ENCODE data around the gene MPPED2.

MPPED2 gene

DNA sequence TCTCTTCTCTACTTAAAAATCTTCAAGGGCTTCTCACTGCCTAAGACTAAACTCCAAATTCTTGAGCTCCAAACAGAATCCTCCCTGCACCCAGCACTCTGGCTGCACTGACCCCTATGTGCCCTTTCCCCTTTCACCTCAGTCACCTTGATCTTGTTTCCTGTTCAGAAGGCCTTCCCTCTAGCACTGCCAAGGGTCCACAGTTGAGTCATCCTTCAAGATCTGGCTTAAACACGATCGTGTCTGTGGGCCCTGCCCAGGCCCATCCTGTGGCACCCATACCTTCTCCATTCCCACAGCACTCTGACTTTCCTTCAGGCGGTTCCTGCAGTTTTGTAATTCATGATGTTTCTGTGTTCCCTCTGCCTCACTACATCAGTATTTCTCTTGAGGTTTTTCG, 134.0 kb downstream of the MPPED2 start:
- TF ChIP-seq CTCF (IDR thresholded peaks at IDR 0.05; ENCODE audit: low read depth, low read length) (no peak), EZH2phosphoT487 (IDR thresholded peaks at IDR 0.05; ENCODE audit: low read depth) (no peak)
- Histone ChIP-seq H3K4me2 (ENCODE audit: low read length) (no peak overlapping the region), H3K27me3 (ENCODE audit: low read depth, low read length) (no peaks in the 10 kb centered on the region), H3K4me3 (ENCODE audit: low read length) (no peak overlapping the region), H3K4me1 (ENCODE audit: low read length) (no peaks in the 10 kb centered on the region), H3K79me2 (ENCODE audit: low read length) (no peaks in the 10 kb centered on the region), H3K36me3 (replicated peaks; ENCODE audit: low read depth, low read length) (no peaks in the 10 kb centered on the region), H3K9me3 (ENCODE audit: insufficient read depth, low read length) (no peaks in the 10 kb centered on the region), H2AFZ (ENCODE audit: low read depth, low read length) (no peak overlapping the region), H4K20me1 (ENCODE audit: insufficient read depth, low read length) (no peaks in the 10 kb centered on the region), H3K27ac (ENCODE audit: low read length) (no peak overlapping the region), H3K9ac (ENCODE audit: low read length) (no peak overlapping the region)

GRCh38 chr11:30451626-30452025, 134.5 kb downstream of the MPPED2 start:
- no peaks in the 10 kb centered on the region for H3K36me3 ChIP-seq (replicated peaks; ENCODE audit: low read depth, low read length)
- H3K4me1 ChIP-seq (ENCODE audit: low read length), result no peaks in the 10 kb centered on the region
- H3K9ac ChIP-seq (ENCODE audit: low read length), result no peak overlapping the region
- H4K20me1 ChIP-seq (ENCODE audit: insufficient read depth, low read length), result no peaks in the 10 kb centered on the region
- H3K9me3 ChIP-seq (ENCODE audit: insufficient read depth, low read length), result no peaks in the 10 kb centered on the region
- no peaks in the 10 kb centered on the region for H3K27me3 ChIP-seq (ENCODE audit: low read depth, low read length)
- no peak overlapping the region for H2AFZ ChIP-seq (ENCODE audit: low read depth, low read length)
- H3K27ac ChIP-seq (ENCODE audit: low read length), result no peak overlapping the region
- H3K79me2 ChIP-seq (ENCODE audit: low read length), result no peaks in the 10 kb centered on the region
- no peak overlapping the region for H3K4me3 ChIP-seq (ENCODE audit: low read length)
- TF ChIP-seq CTCF (IDR thresholded peaks at IDR 0.05; ENCODE audit: low read depth, low read length) (no peak), EZH2phosphoT487 (IDR thresholded peaks at IDR 0.05; ENCODE audit: low read depth) (no peak)
- no peak overlapping the region for H3K4me2 ChIP-seq (ENCODE audit: low read length)

DNA sequence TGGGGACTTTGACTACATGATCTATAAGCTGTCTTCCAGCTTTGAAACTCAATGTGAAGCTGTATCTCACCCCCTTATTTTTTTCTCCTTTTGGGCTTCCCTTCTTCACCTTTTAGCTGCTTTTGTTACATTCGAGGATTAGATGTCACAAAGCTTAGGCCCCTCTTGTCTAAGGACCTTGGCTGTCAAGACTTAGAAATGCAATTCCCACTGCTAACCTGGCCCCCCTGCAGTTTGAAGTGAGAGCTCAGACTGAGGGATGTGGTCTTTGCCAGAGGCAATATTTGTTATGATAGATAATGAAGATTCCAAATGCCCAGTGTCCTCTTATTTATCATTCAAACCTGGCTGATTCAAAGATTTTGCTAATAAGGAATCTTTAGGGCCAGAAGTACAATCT, 135.0 kb downstream of the MPPED2 start:
- H3K27me3 ChIP-seq (ENCODE audit: low read depth, low read length), result no peaks in the 10 kb centered on the region
- no peak overlapping the region for H3K4me3 ChIP-seq (ENCODE audit: low read length)
- no peak for TF ChIP-seq EZH2phosphoT487 (IDR thresholded peaks at IDR 0.05; ENCODE audit: low read depth)
- TF ChIP-seq CTCF (IDR thresholded peaks at IDR 0.05; ENCODE audit: low read depth, low read length), result no peak
- H3K27ac ChIP-seq (ENCODE audit: low read length), result no peak overlapping the region
- H3K36me3 ChIP-seq (replicated peaks; ENCODE audit: low read depth, low read length), result no peaks in the 10 kb centered on the region
- H2AFZ ChIP-seq (ENCODE audit: low read depth, low read length), result no peak overlapping the region
- H3K79me2 ChIP-seq (ENCODE audit: low read length), result no peaks in the 10 kb centered on the region
- H3K4me1 ChIP-seq (ENCODE audit: low read length), result no peaks in the 10 kb centered on the region
- no peaks in the 10 kb centered on the region for H4K20me1 ChIP-seq (ENCODE audit: insufficient read depth, low read length)
- H3K9ac ChIP-seq (ENCODE audit: low read length), result no peak overlapping the region
- H3K9me3 ChIP-seq (ENCODE audit: insufficient read depth, low read length), result no peaks in the 10 kb centered on the region
- no peak overlapping the region for H3K4me2 ChIP-seq (ENCODE audit: low read length)

GRCh38 chr11:30447058-30447640, 139.0 kb downstream of the MPPED2 start:
- Histone ChIP-seq H3K36me3 (replicated peaks; ENCODE audit: low read depth, low read length) (no peaks in the 10 kb centered on the region), H3K9ac (ENCODE audit: low read length) (no peak overlapping the region), H3K9me3 (ENCODE audit: insufficient read depth, low read length) (no peaks in the 10 kb centered on the region), H3K4me2 (ENCODE audit: low read length) (no peak overlapping the region), H4K20me1 (ENCODE audit: insufficient read depth, low read length) (no peaks in the 10 kb centered on the region), H3K4me1 (ENCODE audit: low read length) (no peaks in the 10 kb centered on the region), H3K79me2 (ENCODE audit: low read length) (no peaks in the 10 kb centered on the region), H2AFZ (ENCODE audit: low read depth, low read length) (no peak overlapping the region), H3K27me3 (ENCODE audit: low read depth, low read length) (no peaks in the 10 kb centered on the region), H3K4me3 (ENCODE audit: low read length) (no peak overlapping the region), H3K27ac (ENCODE audit: low read length) (no peak overlapping the region)
- TF ChIP-seq EZH2phosphoT487 (IDR thresholded peaks at IDR 0.05; ENCODE audit: low read depth) (no peak), CTCF (IDR thresholded peaks at IDR 0.05; ENCODE audit: low read depth, low read length) (no peak)

Data from OCI-LY3 (cell line).